SK-N-MC (cell line): ENCODE measurements around the gene TMEM232.

Experiments used
- EZH2 ChIP-seq: fragments of 200-600 bp; sonication (generic); IDR thresholded peaks from one replicate; pipeline ENCODE4 v1.6.1; 2017; ENCODE audit warnings: antibody characterized with exemption
- FOXP2 ChIP-seq: optimal IDR thresholded peaks from 2 replicates; pipeline ENCODE3; 2011; ENCODE audit warnings: mild to moderate bottlenecking, moderate library complexity; ENCODE audit not compliant: insufficient read depth; ENCODE audit errors: extremely low read length, control extremely low read depth
- POLR2AphosphoS5 ChIP-seq: IDR thresholded peaks from 2 replicates; pipeline ENCODE4 v1.6.1; 2012; ENCODE audit warnings: mild to moderate bottlenecking, low read depth, low read length, borderline replicate concordance

DNA sequence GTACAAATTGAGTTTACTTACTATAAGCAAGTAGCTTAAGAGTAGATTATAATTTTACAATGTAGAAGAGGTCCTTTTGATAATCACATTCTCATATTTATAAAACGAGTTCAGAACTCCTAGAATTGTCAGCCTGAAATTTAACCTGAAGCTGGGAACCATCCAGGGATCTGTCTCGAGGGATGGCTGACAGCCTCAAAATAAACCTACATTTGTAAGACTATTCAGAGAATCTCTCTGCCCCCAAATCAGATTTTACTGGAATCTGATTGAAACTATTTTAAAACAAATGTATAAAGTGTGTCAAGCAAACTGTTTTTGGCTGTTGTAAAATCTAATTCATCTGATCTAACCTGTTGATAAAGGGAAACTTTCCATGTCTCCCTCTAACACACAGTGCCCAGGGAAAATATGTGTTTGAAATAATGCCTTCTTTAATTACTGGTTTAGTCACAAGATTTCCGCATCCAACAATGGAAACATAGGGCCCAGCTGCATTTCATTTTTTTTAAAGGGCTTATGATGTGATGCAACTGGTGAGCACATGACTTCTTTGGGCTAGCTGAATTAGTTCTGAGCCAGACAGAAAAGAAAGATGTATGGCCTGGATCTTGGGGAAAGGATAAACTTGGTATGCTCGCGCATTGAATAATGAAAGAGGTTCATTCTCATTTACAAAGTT is 42.7 kb upstream of the TMEM232 start:
- TF ChIP-seq POLR2AphosphoS5 (no peak), EZH2 (no peak), FOXP2 (no peak)
